RWPE2 (cell line): ENCODE data around the gene KCNK10.
A peak's percentile ranks its signal among the peaks of the same experiment; 100 is the strongest.

Experiments
- ATAC-seq: fragments of 200-7000 bp; cut with Tn5 transposase; 3 replicates; pipeline ENCODE4 v1.9.1; 2021; ENCODE audit warnings: low read depth
- DNase-seq: peaks from one replicate; pipeline ENCODE4 v3.0.0-alpha.2; 2020; ENCODE audit warnings: low spot score
- H3K27ac ChIP-seq: fragments of 450-650 bp; 2 replicates; pipeline ENCODE4 v1.5.1; 2017; ENCODE audit warnings: mild to moderate bottlenecking; ENCODE audit not compliant: poor library complexity, severe bottlenecking
- H3K27me3 ChIP-seq: fragments of 250-450 bp; sonication (Bioruptor Pico); 2 replicates; pipeline ENCODE4 v1.5.1; 2021; ENCODE audit warnings: mild to moderate bottlenecking, moderate library complexity; ENCODE audit not compliant: insufficient read depth, poor library complexity, severe bottlenecking
- H3K36me3 ChIP-seq: fragments of 250-450 bp; sonication (Bioruptor Pico); 2 replicates; pipeline ENCODE4 v1.5.1; 2020; ENCODE audit warnings: low read depth, mild to moderate bottlenecking, moderate library complexity
- H3K4me1 ChIP-seq: fragments of 250-450 bp; sonication (Bioruptor Pico); 2 replicates; pipeline ENCODE4 v1.5.1; 2021; ENCODE audit warnings: mild to moderate bottlenecking, moderate library complexity; ENCODE audit not compliant: insufficient read depth, poor library complexity, severe bottlenecking
- H3K4me3 ChIP-seq: fragments of 250-450 bp; sonication (Bioruptor Pico); 2 replicates; pipeline ENCODE4 v1.5.1; 2021; ENCODE audit warnings: mild to moderate bottlenecking, moderate library complexity; ENCODE audit not compliant: severe bottlenecking
- H3K9me3 ChIP-seq: fragments of 250-450 bp; sonication (Bioruptor Pico); 2 replicates; pipeline ENCODE4 v1.5.1; 2021; ENCODE audit warnings: mild to moderate bottlenecking, moderate library complexity; ENCODE audit not compliant: severe bottlenecking
- CTCF ChIP-seq: fragments of 450-650 bp; IDR thresholded peaks from one replicate; pipeline ENCODE4 v1.5.1; 2017; ENCODE audit warnings: mild to moderate bottlenecking, moderate library complexity; ENCODE audit not compliant: poor library complexity, severe bottlenecking

The KCNK10 gene

DNA sequence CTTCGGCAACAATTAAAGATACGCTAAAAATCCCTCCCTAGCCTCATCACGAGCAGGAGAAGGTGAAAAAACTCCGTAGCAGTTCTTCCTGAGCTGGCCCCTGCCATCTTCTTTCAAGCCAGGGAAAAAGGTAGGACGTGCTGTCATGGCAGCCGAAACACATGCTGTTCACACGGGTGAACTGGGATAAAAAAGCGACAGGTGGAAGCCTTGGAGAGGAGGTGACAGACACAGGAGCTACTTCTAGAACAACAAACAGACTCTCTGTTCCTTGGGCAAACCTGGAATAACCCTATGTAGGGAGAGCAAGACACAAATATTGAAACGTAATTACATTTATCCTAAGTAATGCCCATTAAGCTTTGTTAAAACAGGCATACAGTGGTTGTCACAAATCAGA, 81.3 kb downstream of the KCNK10 start:
- TF ChIP-seq CTCF = no peak
- Histone ChIP-seq H3K27ac (no peak overlapping the region), H3K4me1 (no peaks in the 10 kb centered on the region), H3K4me3 (no peak overlapping the region), H3K9me3 (no peaks in the 10 kb centered on the region), H3K27me3 (peaks cover 3% of the 10 kb centered on the region), H3K36me3 (no peaks in the 10 kb centered on the region)
- DNase-seq = no peak
- ATAC-seq = no peak

DNA sequence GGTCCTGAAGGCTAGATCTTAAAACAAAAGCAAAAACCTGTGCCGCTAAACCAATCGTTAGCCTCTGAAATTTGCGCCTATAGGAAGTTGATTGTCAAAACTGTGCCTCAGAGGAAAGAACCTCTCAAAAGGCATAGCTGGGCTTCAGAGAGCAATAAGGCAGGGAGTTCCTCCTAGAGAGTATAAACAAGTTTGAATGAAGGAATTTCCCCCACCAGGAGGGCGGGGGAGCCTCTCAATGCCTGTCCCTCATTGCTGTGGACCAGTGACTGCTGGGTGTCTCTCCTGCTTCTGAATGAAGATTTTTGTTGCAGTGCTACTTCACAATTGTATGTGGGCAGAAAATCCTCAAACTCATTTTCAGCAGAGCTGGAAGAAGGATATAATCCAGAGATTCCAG, 88.6 kb downstream of the KCNK10 start:
- Histone ChIP-seq H3K27ac (no peak overlapping the region), H3K27me3 (no peaks in the 10 kb centered on the region), H3K4me1 (no peaks in the 10 kb centered on the region), H3K9me3 (no peaks in the 10 kb centered on the region), H3K36me3 (no peaks in the 10 kb centered on the region), H3K4me3 (no peak overlapping the region)
- no peak for TF ChIP-seq CTCF
- DNase-seq (no peak), ATAC-seq (no peak)

- H3K4me1 ChIP-seq = no peaks in the 10 kb centered on the region
- H3K4me3 ChIP-seq = no peak overlapping the region
- DNase-seq = no peak
- ATAC-seq = peak; percentile 36; the same call in 1 of the 3 replicates
- no peak overlapping the region for H3K27ac ChIP-seq
- no peaks in the 10 kb centered on the region for H3K9me3 ChIP-seq
- no peaks in the 10 kb centered on the region for H3K36me3 ChIP-seq
- TF ChIP-seq CTCF = peak; percentile 42
- H3K27me3 ChIP-seq = no peaks in the 10 kb centered on the region
These were observed 89.2 kb downstream of the KCNK10 start for GRCh38 chr14:88233915-88234314.

GRCh38 chr14:88232771-88233170, 90.3 kb downstream of the KCNK10 start:
- H3K4me3 ChIP-seq = no peak overlapping the region
- H3K27me3 ChIP-seq = no peaks in the 10 kb centered on the region
- TF ChIP-seq CTCF = no peak
- ATAC-seq (no peak), DNase-seq (no peak)
- H3K9me3 ChIP-seq = no peaks in the 10 kb centered on the region
- no peak overlapping the region for H3K27ac ChIP-seq
- H3K36me3 ChIP-seq = no peaks in the 10 kb centered on the region
- no peaks in the 10 kb centered on the region for H3K4me1 ChIP-seq

GRCh38 chr14:88231603-88232002, 91.5 kb downstream of the KCNK10 start:
- no peak for TF ChIP-seq CTCF
- H3K9me3 ChIP-seq = no peaks in the 10 kb centered on the region
- no peak for ATAC-seq

More at GRCh38 chr14:88231603-88232002, 91.5 kb downstream of the KCNK10 start:
- Histone ChIP-seq H3K36me3 (no peaks in the 10 kb centered on the region), H3K27me3 (no peaks in the 10 kb centered on the region), H3K4me3 (no peak overlapping the region), H3K27ac (no peak overlapping the region), H3K4me1 (no peaks in the 10 kb centered on the region)
- no peak for DNase-seq
